Stimulated activated CD4-positive, alpha-beta T cell treated with anti-CD3 and anti-CD28 coated beads, Interleukin-4, amount 100 ng/mL, for 4 hours (primary cell): ENCODE data around the gene COL6A3.
"Not testable (repeated sequence)": the region's sequence is repeated elsewhere in the genome, so short reads cannot be mapped to it uniquely, and the experiment has no call there.

Experiments used
- DNase-seq, 2 experiments: peaks; one replicate each; pipeline ENCODE4 v3.0.0-alpha.2; 2020

The COL6A3 gene

GRCh38 chr2:237412988-237413776 lies 782 bp downstream of the COL6A3 start:
- no peak for DNase-seq

- DNase-seq, result no peak
Measured at GRCh38 chr2:237412646-237412987, 1.3 kb downstream of the COL6A3 start.

- no peak for DNase-seq
Measured at GRCh38 chr2:237411683-237412423, 2.1 kb downstream of the COL6A3 start.

GRCh38 chr2:237411092-237411601 lies 2.8 kb downstream of the COL6A3 start:
- no peak for DNase-seq

- DNase-seq, result not testable (repeated sequence)
Measured at GRCh38 chr2:237409263-237409662, 4.7 kb downstream of the COL6A3 start.

- no peak for DNase-seq
Measured at GRCh38 chr2:237408335-237409000, 5.5 kb downstream of the COL6A3 start.

- DNase-seq, result no peak
Measured at GRCh38 chr2:237407700-237408099, 6.3 kb downstream of the COL6A3 start.

GRCh38 chr2:237406371-237406895 lies 7.5 kb downstream of the COL6A3 start:
- no peak for DNase-seq

- DNase-seq, result no peak
Measured at GRCh38 chr2:237405605-237406004, 8.4 kb downstream of the COL6A3 start.

- no peak for DNase-seq
Measured at GRCh38 chr2:237405006-237405559, 8.9 kb downstream of the COL6A3 start.

GRCh38 chr2:237404413-237404812 lies 9.6 kb downstream of the COL6A3 start:
- no peak for DNase-seq

GRCh38 chr2:237403024-237403882 lies 10.7 kb downstream of the COL6A3 start:
- no peak for DNase-seq

GRCh38 chr2:237400199-237400598 lies 13.8 kb downstream of the COL6A3 start:
- DNase-seq, result no peak

GRCh38 chr2:237397072-237397471 lies 16.9 kb downstream of the COL6A3 start:
- DNase-seq, result no peak

- DNase-seq, result no peak
Measured at GRCh38 chr2:237393523-237393922, 20.4 kb downstream of the COL6A3 start.

- no peak for DNase-seq
Measured at GRCh38 chr2:237392186-237392585, 21.8 kb downstream of the COL6A3 start.

GRCh38 chr2:237391140-237391539 lies 22.8 kb downstream of the COL6A3 start:
- DNase-seq, result no peak

- no peak for DNase-seq
Measured at GRCh38 chr2:237390235-237390634, 23.7 kb downstream of the COL6A3 start.

GRCh38 chr2:237389831-237390230 lies 24.1 kb downstream of the COL6A3 start:
- DNase-seq, result no peak

- DNase-seq, result no peak
Measured at GRCh38 chr2:237388036-237388435, 25.9 kb downstream of the COL6A3 start.

- DNase-seq, result no peak
Measured at GRCh38 chr2:237384672-237385020, 29.3 kb downstream of the COL6A3 start.
